ENCODE data around the gene CCDC40. TPM values are rescaled to one million over a fixed set of nuclear protein-coding genes. Genes with fewer than 3 reads are reported as not detected.
A peak's percentile ranks its signal among the peaks of the same experiment; 100 is the strongest.

Gene CCDC40
- polyA plus RNA-seq, 4 donors = 0.45 to 3.8 (median 1.0) TPM

GRCh38 chr17:80005360-80006338, 30.8 kb upstream of the CCDC40 start:
- Histone ChIP-seq H3K9me3 (ENCODE audit: control insufficient read depth in 2 of 2, insufficient read depth in 1 of 2, low read depth in 1 of 2, low read length in 1 of 2) (no peaks in the 10 kb centered on the region), H3K36me3 (ENCODE audit: control insufficient read depth in 3 of 3, insufficient read depth in 2 of 3, low read depth in 1 of 3, low read length in 3 of 3) (peaks cover 0 to 84% (median 0%) of the 10 kb centered on the region in 3 donors), H3K27ac (ENCODE audit: low read depth in 1 of 3, low read length in 2 of 3) (peak overlapping the region in 1 of 3 donors; percentile 44), H3K4me1 (ENCODE audit: control insufficient read depth in 3 of 3, insufficient read depth in 2 of 3, low read depth in 1 of 3, low read length in 2 of 3) (peaks cover 0 to 38% (median 4%) of the 10 kb centered on the region in 3 donors), H3K27me3 (ENCODE audit: control insufficient read depth in 3 of 3, insufficient read depth in 3 of 3, low read length in 3 of 3) (no peaks in the 10 kb centered on the region), H3K4me3 (ENCODE audit: low read depth in 1 of 3, low read length in 3 of 3) (peak overlapping the region in 1 of 3 donors; percentile 69)
- 40 to 50% (median 42%) methylated on average over 36 to 37 of the region's 37 CpGs for WGBS, 3 donors
- DNase-seq (peak; percentile 43 to 85), FAIRE-seq (no peak)

- H3K4me3 ChIP-seq (ENCODE audit: low read depth in 1 of 3, low read length in 3 of 3) = peak overlapping the region in 1 of 3 donors; percentile 69
- DNase-seq = no peak
- H3K9me3 ChIP-seq (ENCODE audit: control insufficient read depth in 2 of 2, insufficient read depth in 1 of 2, low read depth in 1 of 2, low read length in 1 of 2) = no peaks in the 10 kb centered on the region
- peaks cover 0 to 38% (median 4%) of the 10 kb centered on the region in 3 donors for H3K4me1 ChIP-seq (ENCODE audit: control insufficient read depth in 3 of 3, insufficient read depth in 2 of 3, low read depth in 1 of 3, low read length in 2 of 3)
- H3K27me3 ChIP-seq (ENCODE audit: control insufficient read depth in 3 of 3, insufficient read depth in 3 of 3, low read length in 3 of 3) = no peaks in the 10 kb centered on the region
- peak overlapping the region in 1 of 3 donors; percentile 44 for H3K27ac ChIP-seq (ENCODE audit: low read depth in 1 of 3, low read length in 2 of 3)
- peaks cover 0 to 85% (median 0%) of the 10 kb centered on the region in 3 donors for H3K36me3 ChIP-seq (ENCODE audit: control insufficient read depth in 3 of 3, insufficient read depth in 2 of 3, low read depth in 1 of 3, low read length in 3 of 3)
- FAIRE-seq = no peak
- WGBS, 3 donors = 45 to 66% (median 56%) methylated on average over 8 of the region's 8 CpGs
Observed at GRCh38 chr17:80006339-80006720, 30.1 kb upstream of the CCDC40 start.

- no peak overlapping the region for H3K27ac ChIP-seq (ENCODE audit: low read depth in 1 of 3, low read length in 2 of 3)
- peaks cover 0 to 35% (median 4%) of the 10 kb centered on the region in 3 donors for H3K4me1 ChIP-seq (ENCODE audit: control insufficient read depth in 3 of 3, insufficient read depth in 2 of 3, low read depth in 1 of 3, low read length in 2 of 3)
- no peak for DNase-seq
- no peaks in the 10 kb centered on the region for H3K9me3 ChIP-seq (ENCODE audit: control insufficient read depth in 2 of 2, insufficient read depth in 1 of 2, low read depth in 1 of 2, low read length in 1 of 2)
- no peaks in the 10 kb centered on the region for H3K27me3 ChIP-seq (ENCODE audit: control insufficient read depth in 3 of 3, insufficient read depth in 3 of 3, low read length in 3 of 3)
- no peak overlapping the region for H3K4me3 ChIP-seq (ENCODE audit: low read depth in 1 of 3, low read length in 3 of 3)
- peaks cover 0 to 85% (median 0%) of the 10 kb centered on the region in 3 donors for H3K36me3 ChIP-seq (ENCODE audit: control insufficient read depth in 3 of 3, insufficient read depth in 2 of 3, low read depth in 1 of 3, low read length in 3 of 3)
- 89 to 93% (median 91%) methylated on average over 28 to 30 of the region's 30 CpGs for WGBS, 3 donors
- FAIRE-seq = no peak
Observed at GRCh38 chr17:80006811-80007752, 29.4 kb upstream of the CCDC40 start.

GRCh38 chr17:80007939-80008338, 28.5 kb upstream of the CCDC40 start:
- Histone ChIP-seq H3K9me3 (ENCODE audit: control insufficient read depth in 2 of 2, insufficient read depth in 1 of 2, low read depth in 1 of 2, low read length in 1 of 2) (no peaks in the 10 kb centered on the region), H3K4me1 (ENCODE audit: control insufficient read depth in 3 of 3, insufficient read depth in 2 of 3, low read depth in 1 of 3, low read length in 2 of 3) (peaks cover 0 to 26% (median 1%) of the 10 kb centered on the region in 3 donors), H3K27ac (ENCODE audit: low read depth in 1 of 3, low read length in 2 of 3) (no peak overlapping the region), H3K27me3 (ENCODE audit: control insufficient read depth in 3 of 3, insufficient read depth in 3 of 3, low read length in 3 of 3) (no peaks in the 10 kb centered on the region), H3K36me3 (ENCODE audit: control insufficient read depth in 3 of 3, insufficient read depth in 2 of 3, low read depth in 1 of 3, low read length in 3 of 3) (peaks cover 0 to 84% (median 0%) of the 10 kb centered on the region in 3 donors), H3K4me3 (ENCODE audit: low read depth in 1 of 3, low read length in 3 of 3) (no peak overlapping the region)
- no peak for FAIRE-seq
- 72 to 79% (median 73%) methylated on average over 10 of the region's 10 CpGs for WGBS, 3 donors
- DNase-seq = no peak

GRCh38 chr17:80008383-80008840, 28.0 kb upstream of the CCDC40 start:
- Histone ChIP-seq H3K27me3 (ENCODE audit: control insufficient read depth in 3 of 3, insufficient read depth in 3 of 3, low read length in 3 of 3) (no peaks in the 10 kb centered on the region), H3K4me1 (ENCODE audit: control insufficient read depth in 3 of 3, insufficient read depth in 2 of 3, low read depth in 1 of 3, low read length in 2 of 3) (peaks cover 0 to 21% (median 0%) of the 10 kb centered on the region in 3 donors), H3K9me3 (ENCODE audit: control insufficient read depth in 2 of 2, insufficient read depth in 1 of 2, low read depth in 1 of 2, low read length in 1 of 2) (no peaks in the 10 kb centered on the region), H3K4me3 (ENCODE audit: low read depth in 1 of 3, low read length in 3 of 3) (no peak overlapping the region), H3K36me3 (ENCODE audit: control insufficient read depth in 3 of 3, insufficient read depth in 2 of 3, low read depth in 1 of 3, low read length in 3 of 3) (peaks cover 0 to 84% (median 0%) of the 10 kb centered on the region in 3 donors), H3K27ac (ENCODE audit: low read depth in 1 of 3, low read length in 2 of 3) (peak overlapping the region in 1 of 3 donors; percentile 28)
- DNase-seq = peak; percentile 88 to 90
- 5 to 18% (median 12%) methylated on average over 17 of the region's 17 CpGs for WGBS, 3 donors
- no peak for FAIRE-seq

- Histone ChIP-seq H3K27me3 (ENCODE audit: control insufficient read depth in 3 of 3, insufficient read depth in 3 of 3, low read length in 3 of 3) (no peaks in the 10 kb centered on the region), H3K4me3 (ENCODE audit: low read depth in 1 of 3, low read length in 3 of 3) (no peak overlapping the region), H3K27ac (ENCODE audit: low read depth in 1 of 3, low read length in 2 of 3) (peak overlapping the region in 1 of 3 donors; percentile 28), H3K36me3 (ENCODE audit: control insufficient read depth in 3 of 3, insufficient read depth in 2 of 3, low read depth in 1 of 3, low read length in 3 of 3) (peaks cover 0 to 84% (median 0%) of the 10 kb centered on the region in 3 donors), H3K9me3 (ENCODE audit: control insufficient read depth in 2 of 2, insufficient read depth in 1 of 2, low read depth in 1 of 2, low read length in 1 of 2) (no peaks in the 10 kb centered on the region), H3K4me1 (ENCODE audit: control insufficient read depth in 3 of 3, insufficient read depth in 2 of 3, low read depth in 1 of 3, low read length in 2 of 3) (peaks cover 0 to 19% (median 0%) of the 10 kb centered on the region in 3 donors)
- WGBS, 3 donors = 56 to 81% (median 66%) methylated on average over 18 of the region's 18 CpGs
- FAIRE-seq (no peak), DNase-seq (no peak)
Observed at GRCh38 chr17:80008848-80009247, 27.6 kb upstream of the CCDC40 start.

GRCh38 chr17:80009391-80010282, 26.8 kb upstream of the CCDC40 start:
- Histone ChIP-seq H3K27me3 (ENCODE audit: control insufficient read depth in 3 of 3, insufficient read depth in 3 of 3, low read length in 3 of 3) (no peaks in the 10 kb centered on the region), H3K27ac (ENCODE audit: low read depth in 1 of 3, low read length in 2 of 3) (no peak overlapping the region), H3K4me3 (ENCODE audit: low read depth in 1 of 3, low read length in 3 of 3) (no peak overlapping the region), H3K36me3 (ENCODE audit: control insufficient read depth in 3 of 3, insufficient read depth in 2 of 3, low read depth in 1 of 3, low read length in 3 of 3) (peaks cover 0 to 76% (median 0%) of the 10 kb centered on the region in 3 donors), H3K9me3 (ENCODE audit: control insufficient read depth in 2 of 2, insufficient read depth in 1 of 2, low read depth in 1 of 2, low read length in 1 of 2) (no peaks in the 10 kb centered on the region), H3K4me1 (ENCODE audit: control insufficient read depth in 3 of 3, insufficient read depth in 2 of 3, low read depth in 1 of 3, low read length in 2 of 3) (peaks cover 0 to 19% (median 0%) of the 10 kb centered on the region in 3 donors)
- DNase-seq (no peak), FAIRE-seq (no peak)
- 90 to 91% (median 91%) methylated on average over 32 to 34 of the region's 34 CpGs for WGBS, 3 donors

Measured in small intestine (tissue), 7 donors.